Raji (cell line): ENCODE measurements around the gene PRMT7.

Experiments used
- POLR2A ChIP-seq: IDR thresholded peaks from 2 replicates; pipeline ENCODE4 v1.6.1; 2011; ENCODE audit warnings: low read depth, low read length, control low read depth; ENCODE audit not compliant: insufficient read depth

The PRMT7 gene

GRCh38 chr16:68319185-68319908 lies 8.5 kb downstream of the PRMT7 start:
- TF ChIP-seq POLR2A: no peak

DNA sequence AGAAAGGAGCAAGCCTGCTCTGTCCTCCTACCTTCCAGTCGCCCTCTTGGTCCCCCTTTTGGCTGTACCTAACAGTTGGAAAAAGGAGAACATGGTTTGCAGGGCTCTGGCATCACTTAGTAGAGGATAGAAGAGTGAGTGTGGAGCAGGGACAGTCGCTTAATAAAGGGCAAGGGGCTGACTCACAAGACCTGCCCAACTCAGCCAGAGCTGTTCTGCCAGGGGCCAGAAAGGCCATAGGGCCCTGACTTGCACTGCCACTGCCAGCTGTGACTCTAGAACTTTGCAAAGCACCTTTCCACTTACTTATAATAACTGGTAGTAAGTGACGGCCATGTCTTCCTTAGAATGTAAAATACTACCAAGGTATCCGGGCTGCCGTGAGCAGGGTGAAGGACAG lies 13.5 kb downstream of the PRMT7 start:
- TF ChIP-seq POLR2A: no peak

GRCh38 chr16:68324780-68325357 lies 14.1 kb downstream of the PRMT7 start:
- no peak for TF ChIP-seq POLR2A

- no peak for TF ChIP-seq POLR2A
Measured at GRCh38 chr16:68328151-68328859, 17.5 kb downstream of the PRMT7 start.

DNA sequence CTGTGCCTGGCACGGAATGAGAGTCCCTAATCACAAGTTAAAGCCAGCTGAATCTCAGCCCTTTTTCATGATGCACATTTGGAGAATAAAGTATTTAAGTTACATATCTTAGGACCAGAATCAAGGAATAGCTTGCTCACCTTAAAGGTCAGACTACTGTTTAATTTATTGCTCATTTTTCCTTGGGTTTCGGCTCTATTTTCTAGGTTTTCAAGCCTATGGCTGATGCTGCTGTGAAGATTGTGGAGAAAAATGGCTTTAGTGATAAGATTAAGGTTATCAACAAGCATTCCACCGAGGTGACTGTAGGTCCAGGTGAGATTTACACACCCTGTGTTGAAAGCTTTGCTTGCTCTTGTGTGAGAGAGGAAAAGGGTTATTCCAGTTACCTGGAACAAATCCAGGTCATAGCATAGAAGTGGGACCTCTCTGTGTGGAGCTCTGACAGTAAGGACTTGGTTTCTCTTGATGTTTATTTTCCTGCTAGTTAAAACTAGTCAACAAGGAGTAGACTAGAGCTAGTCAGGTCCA lies 18.1 kb downstream of the PRMT7 start:
- no peak for TF ChIP-seq POLR2A

GRCh38 chr16:68331879-68332410 lies 21.1 kb downstream of the PRMT7 start:
- TF ChIP-seq POLR2A: no peak

- TF ChIP-seq POLR2A: no peak
Measured at GRCh38 chr16:68332411-68333121, 21.7 kb downstream of the PRMT7 start.

DNA sequence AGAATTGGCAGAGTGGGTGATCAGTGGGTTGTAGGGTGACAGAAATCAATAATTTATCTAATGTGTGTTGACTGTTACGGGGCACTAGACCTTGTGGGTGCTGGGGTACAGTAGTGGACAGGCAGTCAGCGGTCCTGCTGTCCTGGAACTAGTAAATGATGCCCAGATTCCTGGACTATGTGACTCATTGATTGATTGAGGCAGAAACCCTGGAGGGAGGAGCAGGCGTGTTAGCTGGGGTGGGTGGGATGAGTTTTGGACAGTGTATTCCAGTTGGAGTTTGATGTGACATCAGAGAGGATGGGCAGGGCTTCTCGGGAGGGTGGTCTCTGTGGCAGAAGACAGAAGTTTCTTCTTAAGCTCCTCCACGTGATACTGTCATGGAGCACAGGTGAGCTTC lies 24.4 kb downstream of the PRMT7 start:
- no peak for TF ChIP-seq POLR2A

- TF ChIP-seq POLR2A: no peak
Measured at GRCh38 chr16:68338326-68339119, 27.7 kb downstream of the PRMT7 start.

DNA sequence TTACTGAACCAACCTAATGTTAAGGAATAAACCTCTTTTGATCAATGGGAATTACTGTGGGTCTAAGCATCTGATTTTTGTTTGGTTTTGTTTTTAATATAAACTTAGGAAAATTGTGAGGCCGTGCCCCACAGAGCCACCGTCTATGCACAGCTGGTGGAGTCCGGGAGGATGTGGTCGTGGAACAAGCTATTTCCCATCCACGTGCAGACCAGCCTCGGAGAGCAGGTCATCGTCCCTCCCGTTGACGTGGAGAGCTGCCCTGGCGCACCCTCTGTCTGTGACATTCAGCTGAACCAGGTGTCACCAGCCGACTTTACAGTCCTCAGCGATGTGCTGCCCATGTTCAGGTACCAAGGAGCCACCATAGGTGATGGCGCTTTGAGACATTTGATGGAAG lies 28.4 kb downstream of the PRMT7 start:
- TF ChIP-seq POLR2A: no peak

DNA sequence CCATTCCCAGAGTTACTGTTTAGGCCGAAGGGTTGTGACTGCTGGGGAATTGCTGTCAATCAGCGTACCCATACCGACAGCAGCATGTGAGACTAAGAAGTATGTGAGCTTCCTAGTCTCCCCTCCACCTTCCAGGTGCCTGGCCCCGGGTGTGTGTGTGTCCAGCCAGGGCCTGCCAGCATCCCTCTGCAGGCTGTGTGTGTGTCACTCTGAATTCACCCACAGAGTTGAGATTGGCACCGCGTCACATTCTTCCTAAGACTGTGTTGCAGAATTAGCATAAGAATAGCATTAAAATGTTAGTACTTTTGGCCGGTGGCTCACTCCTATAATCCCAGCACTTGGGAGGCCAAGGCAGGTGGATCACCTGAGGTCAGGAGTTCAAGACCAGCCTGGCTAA lies 31.8 kb downstream of the PRMT7 start:
- TF ChIP-seq POLR2A: no peak

DNA sequence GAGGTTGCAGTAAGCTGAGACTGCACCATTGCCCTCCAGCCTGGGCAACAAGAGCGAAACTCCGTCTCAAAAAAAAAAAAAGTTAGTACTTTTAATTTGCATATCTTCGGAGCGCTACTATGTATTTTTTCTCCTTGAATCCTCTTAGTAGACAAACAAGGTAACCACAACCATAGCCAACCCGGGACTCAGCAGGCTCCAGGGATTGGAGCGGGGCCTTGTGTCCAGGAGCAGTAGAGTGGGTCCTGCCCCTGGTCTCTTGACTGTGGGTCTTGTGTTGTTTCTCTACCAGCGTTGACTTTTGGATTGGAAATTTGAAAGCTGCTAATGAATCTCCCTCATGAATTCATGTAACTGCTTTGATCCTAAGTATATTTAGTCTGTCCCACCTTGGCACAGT lies 32.3 kb downstream of the PRMT7 start:
- no peak for TF ChIP-seq POLR2A

GRCh38 chr16:68344252-68344651 lies 33.4 kb downstream of the PRMT7 start:
- no peak for TF ChIP-seq POLR2A

- TF ChIP-seq POLR2A: no peak
Measured at GRCh38 chr16:68345351-68345810, 34.6 kb downstream of the PRMT7 start.
